Measurements from ENCODE around the gene LARP4.
"Not testable (repeated sequence)": the region's sequence is repeated elsewhere in the genome, so short reads cannot be mapped to it uniquely, and the experiment has no call there.

DNA sequence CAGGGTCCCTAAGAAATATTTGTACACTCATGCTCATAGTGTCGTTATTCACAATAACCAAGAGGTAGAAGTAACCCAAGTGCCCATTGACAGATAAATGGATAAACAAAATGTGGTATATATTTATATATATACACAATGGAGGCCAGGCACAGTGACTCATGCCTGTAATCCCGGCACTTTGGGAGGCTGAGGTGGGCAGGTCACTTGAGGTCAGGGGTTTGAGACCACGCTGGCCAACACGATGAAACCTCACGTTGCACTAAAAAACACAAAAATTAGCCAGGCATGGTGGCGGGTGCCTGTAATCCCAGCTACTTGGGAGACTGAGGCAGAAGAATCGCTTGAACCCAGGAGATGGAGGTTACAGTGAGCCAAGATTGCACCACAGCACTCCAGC, 30.0 kb upstream of the LARP4 start:
- TF ChIP-seq EZH2 (IDR thresholded peaks at IDR 0.05); POLR2AphosphoS5 (IDR thresholded peaks at IDR 0.05; ENCODE audit: borderline replicate concordance, low read depth, low read length): not testable (repeated sequence)
